ENCODE data around the gene THSD4.
"Not testable (repeated sequence)": the region's sequence is repeated elsewhere in the genome, so short reads cannot be mapped to it uniquely, and the experiment has no call there.

THSD4 gene

DNA sequence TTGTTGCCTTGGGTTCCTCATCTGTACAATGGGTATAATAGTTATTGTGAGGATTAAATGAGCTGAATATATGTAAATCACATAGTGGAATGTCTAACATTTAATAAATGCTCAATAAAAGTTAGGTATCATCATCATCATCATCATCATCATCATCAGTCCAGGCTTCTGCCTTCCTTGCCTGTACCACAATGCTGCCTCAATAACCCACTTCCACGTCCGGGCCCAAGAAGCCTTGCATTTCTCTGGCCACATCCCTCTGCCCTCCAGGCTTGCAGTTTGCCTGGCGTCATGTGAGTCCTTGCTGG is 137.4 kb downstream of the THSD4 start:
- TF ChIP-seq, protein P1, sequence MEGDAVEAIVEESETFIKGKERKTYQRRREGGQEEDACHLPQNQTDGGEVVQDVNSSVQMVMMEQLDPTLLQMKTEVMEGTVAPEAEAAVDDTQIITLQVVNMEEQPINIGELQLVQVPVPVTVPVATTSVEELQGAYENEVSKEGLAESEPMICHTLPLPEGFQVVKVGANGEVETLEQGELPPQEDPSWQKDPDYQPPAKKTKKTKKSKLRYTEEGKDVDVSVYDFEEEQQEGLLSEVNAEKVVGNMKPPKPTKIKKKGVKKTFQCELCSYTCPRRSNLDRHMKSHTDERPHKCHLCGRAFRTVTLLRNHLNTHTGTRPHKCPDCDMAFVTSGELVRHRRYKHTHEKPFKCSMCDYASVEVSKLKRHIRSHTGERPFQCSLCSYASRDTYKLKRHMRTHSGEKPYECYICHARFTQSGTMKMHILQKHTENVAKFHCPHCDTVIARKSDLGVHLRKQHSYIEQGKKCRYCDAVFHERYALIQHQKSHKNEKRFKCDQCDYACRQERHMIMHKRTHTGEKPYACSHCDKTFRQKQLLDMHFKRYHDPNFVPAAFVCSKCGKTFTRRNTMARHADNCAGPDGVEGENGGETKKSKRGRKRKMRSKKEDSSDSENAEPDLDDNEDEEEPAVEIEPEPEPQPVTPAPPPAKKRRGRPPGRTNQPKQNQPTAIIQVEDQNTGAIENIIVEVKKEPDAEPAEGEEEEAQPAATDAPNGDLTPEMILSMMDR (IDR thresholded peaks at IDR 0.05): no peak
- no peak for DNase-seq (ENCODE audit: low spot score)
- H3K27ac ChIP-seq: no peak overlapping the region
- no peak overlapping the region for H3K4me3 ChIP-seq

DNA sequence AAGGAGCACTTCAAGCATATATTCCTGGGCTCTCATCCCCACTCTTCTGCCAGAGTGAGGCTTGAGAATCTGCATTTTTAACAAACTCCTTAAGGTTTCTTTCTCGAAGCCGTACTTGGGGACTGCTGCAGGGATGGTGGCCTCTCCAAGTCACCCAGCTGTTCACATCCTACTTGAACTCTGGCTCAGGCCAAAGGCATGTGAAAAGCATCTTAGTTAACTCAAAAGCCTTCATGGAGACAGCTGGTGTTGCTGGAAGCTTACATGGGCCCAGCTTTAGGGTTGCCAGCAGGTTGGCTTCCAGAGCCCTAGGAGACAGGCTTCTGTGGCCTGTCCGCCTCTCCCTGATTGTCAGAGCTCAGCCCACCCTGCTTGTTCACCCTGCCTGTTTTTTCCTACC is 139.2 kb downstream of the THSD4 start:
- Histone ChIP-seq H3K4me3 (no peak overlapping the region), H3K27ac (no peak overlapping the region)
- no peak for DNase-seq (ENCODE audit: low spot score)
- TF ChIP-seq, protein P1 (IDR thresholded peaks at IDR 0.05): no peak

DNA sequence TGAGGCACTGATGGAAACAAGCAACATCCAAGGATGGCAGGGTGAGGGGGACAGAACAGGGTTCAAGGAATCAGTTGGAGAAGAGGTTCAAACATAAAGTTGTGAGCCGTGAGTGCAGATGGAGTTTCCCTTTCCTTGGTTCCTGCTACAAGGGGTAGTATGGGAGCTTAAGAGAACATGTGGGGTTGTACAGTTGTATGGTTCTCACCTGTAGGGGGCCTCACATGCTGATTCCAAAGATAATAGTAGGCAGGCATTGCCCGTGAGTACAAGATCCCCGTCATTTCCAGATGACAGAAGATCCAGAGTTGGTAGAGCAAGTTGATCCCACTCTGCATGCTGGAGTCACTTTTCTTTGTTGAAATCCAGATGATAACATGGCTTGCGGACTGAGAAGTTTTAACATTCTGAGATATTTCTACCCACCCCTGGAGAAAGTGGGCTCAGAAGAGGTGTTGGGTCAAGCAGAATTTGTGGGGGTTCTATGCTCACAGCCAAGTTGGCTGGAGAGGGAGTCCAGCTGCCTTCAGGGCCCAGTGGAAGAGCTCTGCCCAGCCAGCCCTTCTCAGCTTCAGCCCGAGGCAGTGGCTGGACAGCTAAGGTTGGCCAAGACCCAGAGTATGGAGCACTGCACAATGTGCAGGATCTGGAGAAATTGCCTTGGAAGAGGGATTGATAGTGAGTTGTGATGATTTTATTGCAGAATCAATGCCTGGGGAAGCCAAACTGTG is 141.8 kb downstream of the THSD4 start:
- Histone ChIP-seq H3K4me3 (no peak overlapping the region), H3K27ac (no peak overlapping the region)
- TF ChIP-seq, protein P1 (IDR thresholded peaks at IDR 0.05): no peak
- no peak for DNase-seq (ENCODE audit: low spot score)

DNA sequence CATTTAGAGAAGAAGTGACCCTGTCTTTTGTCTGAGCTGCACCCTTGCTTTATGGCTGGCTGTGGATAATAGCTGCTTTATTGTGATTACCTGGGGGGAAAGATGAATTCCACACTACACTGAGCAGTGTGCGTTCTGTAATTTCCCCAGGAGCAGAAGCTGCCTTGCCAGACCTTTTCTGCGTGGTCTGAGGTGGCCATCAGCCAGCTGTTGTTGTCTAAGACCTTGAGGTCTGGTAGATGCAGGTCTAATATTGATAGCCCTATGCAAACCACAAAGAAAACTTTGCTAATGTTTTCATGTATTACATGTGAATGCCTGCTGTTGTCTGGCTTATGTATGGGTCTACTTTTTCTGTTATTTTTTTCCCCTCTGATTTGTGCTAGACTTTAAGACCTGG is 144.6 kb downstream of the THSD4 start:
- Histone ChIP-seq H3K27ac (no peak overlapping the region), H3K4me3 (no peak overlapping the region)
- DNase-seq (ENCODE audit: low spot score): no peak
- TF ChIP-seq, protein P1 (IDR thresholded peaks at IDR 0.05): no peak

DNA sequence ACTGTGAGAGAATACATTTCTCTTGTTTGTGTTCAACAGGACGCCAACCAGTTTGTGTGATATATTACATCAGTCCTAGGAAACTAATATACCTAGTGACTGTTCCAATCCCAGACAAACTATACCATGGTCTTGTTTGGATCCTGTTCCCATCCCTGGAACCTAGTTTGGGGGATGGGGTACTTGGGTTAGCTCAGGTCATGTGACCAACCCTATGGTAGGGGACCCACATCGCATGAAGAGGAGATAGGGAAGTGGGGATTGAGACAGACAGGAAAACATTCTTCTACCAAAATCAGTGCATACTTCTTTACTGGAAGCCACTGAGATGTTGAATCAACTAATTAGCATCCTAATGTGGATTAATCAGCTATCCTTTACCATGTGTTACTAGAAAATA is 146.1 kb downstream of the THSD4 start:
- no peak for DNase-seq (ENCODE audit: low spot score)
- no peak overlapping the region for H3K27ac ChIP-seq
- TF ChIP-seq, protein P1 (IDR thresholded peaks at IDR 0.05): no peak
- no peak overlapping the region for H3K4me3 ChIP-seq

DNA sequence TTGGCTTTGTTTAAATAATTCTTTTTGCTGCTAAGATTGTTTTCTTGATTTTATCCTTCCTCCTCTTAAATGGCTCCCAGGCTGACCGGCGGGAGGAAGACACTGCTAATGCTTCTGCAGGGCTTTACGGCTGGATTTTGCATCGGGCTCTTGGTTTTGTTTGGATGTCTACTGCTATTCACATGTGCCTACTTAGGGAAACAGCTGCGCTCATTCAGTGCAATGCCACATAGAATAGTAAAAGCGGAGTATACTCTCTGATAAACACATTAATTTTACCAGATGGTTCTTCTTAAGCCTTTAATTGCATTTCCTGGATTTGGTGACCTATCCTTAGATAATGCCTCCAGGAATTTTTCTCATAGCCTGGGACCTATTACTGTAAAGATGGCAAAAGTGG is 146.6 kb downstream of the THSD4 start:
- no peak for DNase-seq (ENCODE audit: low spot score)
- TF ChIP-seq, protein P1 (IDR thresholded peaks at IDR 0.05): no peak
- H3K27ac ChIP-seq: no peak overlapping the region
- no peak overlapping the region for H3K4me3 ChIP-seq

DNA sequence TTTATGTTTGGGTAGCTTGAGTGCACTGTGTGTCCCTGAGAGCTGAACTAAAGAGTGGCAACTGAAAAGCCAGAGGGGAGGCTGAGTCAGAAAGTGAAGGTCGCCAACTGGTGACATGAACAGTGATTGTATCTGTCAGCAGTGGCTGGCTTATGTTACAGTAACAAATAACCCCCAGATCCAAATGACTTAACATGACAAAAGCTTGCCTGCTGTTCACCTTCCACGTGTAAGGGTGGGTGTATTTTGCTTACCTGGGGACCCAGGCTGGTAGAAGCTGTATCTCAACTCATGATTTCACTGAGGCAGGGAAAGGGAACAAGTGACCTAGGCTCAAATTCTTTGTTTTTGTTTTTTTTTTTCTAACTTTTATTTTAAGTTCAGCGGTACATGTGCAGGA is 147.3 kb downstream of the THSD4 start:
- DNase-seq (ENCODE audit: low spot score): no peak
- Histone ChIP-seq H3K27ac (no peak overlapping the region), H3K4me3 (no peak overlapping the region)
- TF ChIP-seq, protein P1 (IDR thresholded peaks at IDR 0.05): no peak

DNA sequence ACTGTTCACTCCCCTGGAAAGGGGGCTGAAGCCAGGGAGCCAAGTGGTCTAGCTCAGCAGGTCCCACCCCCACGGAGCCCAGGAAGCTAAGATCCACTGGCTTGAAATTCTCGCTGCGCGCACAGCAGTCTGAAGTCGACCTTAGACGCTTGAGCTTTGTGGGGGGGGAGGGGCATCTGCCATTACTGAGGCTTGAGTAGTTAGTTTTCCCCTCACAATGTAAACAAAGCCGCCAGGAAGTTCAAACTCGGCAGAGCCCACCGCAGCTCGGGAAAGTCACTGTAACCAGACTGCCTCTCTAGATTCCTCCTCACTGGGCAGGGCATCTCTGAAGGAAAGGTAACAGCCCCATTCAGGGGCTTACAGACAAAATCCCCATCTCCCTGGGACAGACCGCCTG is 150.3 kb downstream of the THSD4 start:
- H3K27ac ChIP-seq; DNase-seq (ENCODE audit: low spot score); H3K4me3 ChIP-seq: not testable (repeated sequence)
